Panc1 (cell line): ENCODE data around the gene GORASP2.

Source experiments
- POLR2AphosphoS5 ChIP-seq: IDR thresholded peaks from 2 replicates; pipeline ENCODE4 v1.6.1; 2012; ENCODE audit warnings: mild to moderate bottlenecking, low read depth, low read length, moderate library complexity
- SIN3A ChIP-seq: IDR thresholded peaks from 2 replicates; pipeline ENCODE4 v1.6.1; 2012; ENCODE audit warnings: low read depth, mild to moderate bottlenecking, low read length, moderate library complexity, borderline replicate concordance; ENCODE audit not compliant: insufficient read depth
- TCF7L2 ChIP-seq: IDR thresholded peaks from 2 replicates; pipeline ENCODE4 v1.6.1; 2011; ENCODE audit warnings: mild to moderate bottlenecking, low read depth, low read length, inconsistent platforms
- TF ChIP-seq, protein P1 (sequence below): fragments of 450-650 bp; IDR thresholded peaks from 2 replicates; pipeline ENCODE4 v1.5.1; 2017; ENCODE audit warnings: mild to moderate bottlenecking
- TF ChIP-seq, protein P2 (sequence below), 2 experiments: IDR thresholded peaks; 2 replicates each; pipeline ENCODE4 v1.6.1; 2011 to 2012; ENCODE audit warnings: low read depth in 2 of 2, control low read depth in 1 of 2, low read length in 1 of 2, mild to moderate bottlenecking in 1 of 2, moderate library complexity in 1 of 2; ENCODE audit not compliant: insufficient read depth in 1 of 2

DNA sequence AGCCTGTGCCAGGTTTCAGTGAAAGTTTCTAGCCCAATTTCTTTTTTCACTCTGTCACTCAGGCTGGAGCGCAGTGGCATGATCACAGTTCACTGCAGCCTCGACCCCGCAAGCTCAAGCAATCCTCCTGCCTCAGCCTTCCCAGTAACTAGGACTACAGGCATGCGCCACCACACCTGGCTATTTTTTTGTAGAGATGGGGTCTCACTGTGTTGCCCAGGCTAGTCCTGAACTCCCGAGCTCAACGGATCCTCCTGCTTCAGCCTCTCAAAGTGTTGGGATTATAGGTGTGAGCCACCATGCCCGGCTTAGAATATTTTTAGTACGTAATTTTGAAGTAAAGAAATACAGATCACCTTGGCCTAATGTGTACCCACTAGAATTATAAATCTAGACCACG, 87.1 kb downstream of the GORASP2 start:
- TF ChIP-seq, protein P1, sequence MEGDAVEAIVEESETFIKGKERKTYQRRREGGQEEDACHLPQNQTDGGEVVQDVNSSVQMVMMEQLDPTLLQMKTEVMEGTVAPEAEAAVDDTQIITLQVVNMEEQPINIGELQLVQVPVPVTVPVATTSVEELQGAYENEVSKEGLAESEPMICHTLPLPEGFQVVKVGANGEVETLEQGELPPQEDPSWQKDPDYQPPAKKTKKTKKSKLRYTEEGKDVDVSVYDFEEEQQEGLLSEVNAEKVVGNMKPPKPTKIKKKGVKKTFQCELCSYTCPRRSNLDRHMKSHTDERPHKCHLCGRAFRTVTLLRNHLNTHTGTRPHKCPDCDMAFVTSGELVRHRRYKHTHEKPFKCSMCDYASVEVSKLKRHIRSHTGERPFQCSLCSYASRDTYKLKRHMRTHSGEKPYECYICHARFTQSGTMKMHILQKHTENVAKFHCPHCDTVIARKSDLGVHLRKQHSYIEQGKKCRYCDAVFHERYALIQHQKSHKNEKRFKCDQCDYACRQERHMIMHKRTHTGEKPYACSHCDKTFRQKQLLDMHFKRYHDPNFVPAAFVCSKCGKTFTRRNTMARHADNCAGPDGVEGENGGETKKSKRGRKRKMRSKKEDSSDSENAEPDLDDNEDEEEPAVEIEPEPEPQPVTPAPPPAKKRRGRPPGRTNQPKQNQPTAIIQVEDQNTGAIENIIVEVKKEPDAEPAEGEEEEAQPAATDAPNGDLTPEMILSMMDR = no peak
- no peak for TF ChIP-seq SIN3A
- TF ChIP-seq, protein P2, sequence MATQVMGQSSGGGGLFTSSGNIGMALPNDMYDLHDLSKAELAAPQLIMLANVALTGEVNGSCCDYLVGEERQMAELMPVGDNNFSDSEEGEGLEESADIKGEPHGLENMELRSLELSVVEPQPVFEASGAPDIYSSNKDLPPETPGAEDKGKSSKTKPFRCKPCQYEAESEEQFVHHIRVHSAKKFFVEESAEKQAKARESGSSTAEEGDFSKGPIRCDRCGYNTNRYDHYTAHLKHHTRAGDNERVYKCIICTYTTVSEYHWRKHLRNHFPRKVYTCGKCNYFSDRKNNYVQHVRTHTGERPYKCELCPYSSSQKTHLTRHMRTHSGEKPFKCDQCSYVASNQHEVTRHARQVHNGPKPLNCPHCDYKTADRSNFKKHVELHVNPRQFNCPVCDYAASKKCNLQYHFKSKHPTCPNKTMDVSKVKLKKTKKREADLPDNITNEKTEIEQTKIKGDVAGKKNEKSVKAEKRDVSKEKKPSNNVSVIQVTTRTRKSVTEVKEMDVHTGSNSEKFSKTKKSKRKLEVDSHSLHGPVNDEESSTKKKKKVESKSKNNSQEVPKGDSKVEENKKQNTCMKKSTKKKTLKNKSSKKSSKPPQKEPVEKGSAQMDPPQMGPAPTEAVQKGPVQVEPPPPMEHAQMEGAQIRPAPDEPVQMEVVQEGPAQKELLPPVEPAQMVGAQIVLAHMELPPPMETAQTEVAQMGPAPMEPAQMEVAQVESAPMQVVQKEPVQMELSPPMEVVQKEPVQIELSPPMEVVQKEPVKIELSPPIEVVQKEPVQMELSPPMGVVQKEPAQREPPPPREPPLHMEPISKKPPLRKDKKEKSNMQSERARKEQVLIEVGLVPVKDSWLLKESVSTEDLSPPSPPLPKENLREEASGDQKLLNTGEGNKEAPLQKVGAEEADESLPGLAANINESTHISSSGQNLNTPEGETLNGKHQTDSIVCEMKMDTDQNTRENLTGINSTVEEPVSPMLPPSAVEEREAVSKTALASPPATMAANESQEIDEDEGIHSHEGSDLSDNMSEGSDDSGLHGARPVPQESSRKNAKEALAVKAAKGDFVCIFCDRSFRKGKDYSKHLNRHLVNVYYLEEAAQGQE (IDR thresholded peaks at IDR 0.05; ENCODE audit: insufficient read depth in 1 of 2, low read depth in 2 of 2, low read length in 1 of 2) = no peak
- TF ChIP-seq POLR2AphosphoS5 = no peak
- no peak for TF ChIP-seq TCF7L2
